ENCODE results near the gene SMTN. TPM values are rescaled to one million over a fixed set of nuclear protein-coding genes. Genes with fewer than 3 reads are reported as not detected.

The SMTN gene
- total RNA-seq, 4 donors from 2014 or later: 42.3 to 54.6 (median 50.5) TPM

GRCh38 chr22:31137721-31138120, 56.6 kb downstream of the SMTN start:
- TF ChIP-seq POLR2A (IDR thresholded peaks at IDR 0.05) (no peak), CTCF (IDR thresholded peaks at IDR 0.05) (no peak), POLR2AphosphoS5 (IDR thresholded peaks at IDR 0.05) (no peak), EP300 (IDR thresholded peaks at IDR 0.05) (no peak)
- 100% methylated on average over 1 of the region's 10 CpGs for WGBS
- DNase-seq (ENCODE audit: low spot score in 2 of 2): no peak
- no peak overlapping the region for H3K4me3 ChIP-seq
- H3K9me3 ChIP-seq: no peaks in the 10 kb centered on the region
- no peaks in the 10 kb centered on the region for H3K36me3 ChIP-seq
- peaks cover 27% of the 10 kb centered on the region for H3K4me1 ChIP-seq
- H3K27ac ChIP-seq: no peak overlapping the region
- peaks cover 18% of the 10 kb centered on the region for H3K27me3 ChIP-seq

- no peak overlapping the region for H3K4me3 ChIP-seq
- no peak overlapping the region for H3K27ac ChIP-seq
- H3K36me3 ChIP-seq: no peaks in the 10 kb centered on the region
- WGBS: 60% methylated on average over 2 of the region's 10 CpGs
- no peaks in the 10 kb centered on the region for H3K9me3 ChIP-seq
- peaks cover 31% of the 10 kb centered on the region for H3K4me1 ChIP-seq
- peaks cover 18% of the 10 kb centered on the region for H3K27me3 ChIP-seq
- no peak for DNase-seq (ENCODE audit: low spot score in 2 of 2)
- TF ChIP-seq POLR2A (IDR thresholded peaks at IDR 0.05) (no peak), CTCF (IDR thresholded peaks at IDR 0.05) (no peak), POLR2AphosphoS5 (IDR thresholded peaks at IDR 0.05) (no peak), EP300 (IDR thresholded peaks at IDR 0.05) (no peak)
These were observed 57.0 kb downstream of the SMTN start for GRCh38 chr22:31138126-31138525.

GRCh38 chr22:31139066-31139465, 57.9 kb downstream of the SMTN start:
- WGBS: 53% methylated on average over 3 of the region's 3 CpGs
- TF ChIP-seq POLR2A (IDR thresholded peaks at IDR 0.05): no peak
- peaks cover 34% of the 10 kb centered on the region for H3K4me1 ChIP-seq
- H3K9me3 ChIP-seq: no peaks in the 10 kb centered on the region
- no peak overlapping the region for H3K4me3 ChIP-seq
- no peak for DNase-seq (ENCODE audit: low spot score in 2 of 2)
- no peak overlapping the region for H3K27ac ChIP-seq
- peaks cover 18% of the 10 kb centered on the region for H3K27me3 ChIP-seq
- H3K36me3 ChIP-seq: no peaks in the 10 kb centered on the region

GRCh38 chr22:31139866-31140716, 59.0 kb downstream of the SMTN start, which contains the start of gene PLA2G3:
PLA2G3 (minus strand) TSS chr22:31140508; CDS start chr22:31140354, 154 bp downstream.
- no peak for DNase-seq (ENCODE audit: low spot score in 2 of 2)
- Histone ChIP-seq H3K4me1 (peaks cover 34% of the 10 kb centered on the region), H3K36me3 (no peaks in the 10 kb centered on the region), H3K9me3 (no peaks in the 10 kb centered on the region), H3K27me3 (peaks cover 18% of the 10 kb centered on the region), H3K27ac (no peak within 1 kb of the TSS), H3K4me3 (no peak within 1 kb of the TSS)
- WGBS: 21% methylated on average over 18 of the region's 24 CpGs
- TF ChIP-seq CTCF (IDR thresholded peaks at IDR 0.05) (no peak), POLR2AphosphoS5 (IDR thresholded peaks at IDR 0.05) (no peak), EP300 (IDR thresholded peaks at IDR 0.05) (no peak), POLR2A (IDR thresholded peaks at IDR 0.05) (no peak)

GRCh38 chr22:31140746-31141145, 59.6 kb downstream of the SMTN start:
- Histone ChIP-seq H3K4me3 (no peak overlapping the region), H3K27me3 (peaks cover 18% of the 10 kb centered on the region), H3K27ac (no peak overlapping the region), H3K9me3 (no peaks in the 10 kb centered on the region), H3K4me1 (peaks cover 34% of the 10 kb centered on the region), H3K36me3 (no peaks in the 10 kb centered on the region)
- TF ChIP-seq CTCF (IDR thresholded peaks at IDR 0.05) (no peak), POLR2A (IDR thresholded peaks at IDR 0.05) (no peak), EP300 (IDR thresholded peaks at IDR 0.05) (no peak), POLR2AphosphoS5 (IDR thresholded peaks at IDR 0.05) (no peak)
- WGBS: 33% methylated on average over 1 of the region's 5 CpGs
- DNase-seq (ENCODE audit: low spot score in 2 of 2): no peak

Data from suprapubic skin (tissue), 4 donors.